Thyroid gland (tissue), 4 donors: Measurements from ENCODE around the gene PRAME. TPM values are rescaled to one million over a fixed set of nuclear protein-coding genes. Genes with fewer than 3 reads are reported as not detected.
"Not testable (repeated sequence)": the region's sequence is repeated elsewhere in the genome, so short reads cannot be mapped to it uniquely, and the experiment has no call there.

ENCODE experiments used
- DNase-seq, 2 donors: peaks; one replicate each; pipeline ENCODE4 v3.0.0-alpha.2; 2019
- H3K27ac ChIP-seq, 3 donors: fragments of 200-600 bp; sonication (generic); 1 replicate in 2 of 3; 2 replicates in 1 of 3; pipeline ENCODE4 v1.5.1; 2016 to 2019; ENCODE audit warnings: mild to moderate bottlenecking in 1 of 3, moderate library complexity in 1 of 3
- H3K27me3 ChIP-seq: fragments of 200-600 bp; sonication (generic); one replicate; pipeline ENCODE4 v1.5.1; 2019
- H3K36me3 ChIP-seq, 2 donors: fragments of 200-600 bp; sonication (generic); one replicate each; pipeline ENCODE4 v1.5.1; 2016 to 2019
- H3K4me1 ChIP-seq, 2 donors: fragments of 200-600 bp; sonication (generic); one replicate each; pipeline ENCODE4 v1.5.1; 2017 to 2019
- H3K4me3 ChIP-seq, 3 donors: fragments of 200-600 bp; sonication (generic); replicated peaks in 1 of 3; 1 replicate in 2 of 3; 2 replicates in 1 of 3; pipeline ENCODE4 v1.5.1; 2016; ENCODE audit warnings: mild to moderate bottlenecking in 1 of 3
- H3K9me3 ChIP-seq: fragments of 200-600 bp; sonication (generic); one replicate; pipeline ENCODE4 v1.5.1; 2017
- POLR2A ChIP-seq, 2 donors: fragments of 450-650 bp; IDR thresholded peaks; one replicate each; pipeline ENCODE4 v1.6.1; 2017; ENCODE audit warnings: antibody characterized with exemption in 2 of 2, mild to moderate bottlenecking in 2 of 2, moderate library complexity in 1 of 2
- WGBS, 2 donors: methylation state at CpG; one replicate each; pipeline ENCODE4 v1.1.5; 2017; 5-methylcytosine and 5-hydroxymethylcytosine counted together
- intact Hi-C: fragments of 100-400 bp; cut with DNase I; formaldehyde crosslinking; loops from one replicate; pipeline ENCODE4 v1.15.1; 2023
- total RNA-seq, 4 donors: library from RNA; depleted of rRNA; stranded (reverse); fragments of >200 nt; gene quantifications; one replicate each; pipeline ENCODE4 v1.2.3, GENCODE V29; 2016
- TF ChIP-seq, protein P1 (sequence below), 6 experiments: fragments of 200-600 bp in 3 of 6; fragments of 450-650 bp in 3 of 6; sonication (generic) in 3 of 6; IDR thresholded peaks; one replicate each; pipeline ENCODE4 v1.5.1; 2016 to 2019; ENCODE audit warnings: antibody characterized with exemption in 6 of 6, mild to moderate bottlenecking in 2 of 6, inconsistent platforms in 1 of 6, moderate library complexity in 1 of 6

The PRAME gene
- total RNA-seq, 4 donors from 2014 or later, result 0.45 to 0.67 TPM; not detected in 2

DNA sequence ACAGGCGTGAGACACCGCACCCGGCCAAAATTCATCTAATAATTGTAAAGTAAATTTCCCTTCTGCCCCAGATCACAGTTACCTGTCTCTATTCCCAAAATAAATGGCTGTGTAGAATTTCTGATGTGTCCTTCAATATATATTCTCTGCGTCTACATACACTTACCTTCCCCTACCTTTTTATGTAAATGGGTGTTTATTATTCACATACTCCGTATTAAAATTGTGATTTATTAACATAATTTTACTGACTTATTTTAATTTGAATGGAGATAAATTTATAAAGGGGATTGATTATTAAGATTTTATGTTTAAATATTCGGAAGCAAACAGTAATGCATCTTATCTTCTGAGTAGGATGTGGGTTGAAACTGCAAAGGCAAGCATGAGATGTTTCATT, 22.6 kb downstream of the PRAME start:
- H3K4me3 ChIP-seq, result no peak overlapping the region
- intact Hi-C loops, result no loop called here
- H3K9me3 ChIP-seq, result no peaks in the 10 kb centered on the region
- no peaks in the 10 kb centered on the region for H3K36me3 ChIP-seq
- H3K4me1 ChIP-seq, result no peaks in the 10 kb centered on the region
- TF ChIP-seq POLR2A (IDR thresholded peaks at IDR 0.05), result no peak
- TF ChIP-seq, protein P1, sequence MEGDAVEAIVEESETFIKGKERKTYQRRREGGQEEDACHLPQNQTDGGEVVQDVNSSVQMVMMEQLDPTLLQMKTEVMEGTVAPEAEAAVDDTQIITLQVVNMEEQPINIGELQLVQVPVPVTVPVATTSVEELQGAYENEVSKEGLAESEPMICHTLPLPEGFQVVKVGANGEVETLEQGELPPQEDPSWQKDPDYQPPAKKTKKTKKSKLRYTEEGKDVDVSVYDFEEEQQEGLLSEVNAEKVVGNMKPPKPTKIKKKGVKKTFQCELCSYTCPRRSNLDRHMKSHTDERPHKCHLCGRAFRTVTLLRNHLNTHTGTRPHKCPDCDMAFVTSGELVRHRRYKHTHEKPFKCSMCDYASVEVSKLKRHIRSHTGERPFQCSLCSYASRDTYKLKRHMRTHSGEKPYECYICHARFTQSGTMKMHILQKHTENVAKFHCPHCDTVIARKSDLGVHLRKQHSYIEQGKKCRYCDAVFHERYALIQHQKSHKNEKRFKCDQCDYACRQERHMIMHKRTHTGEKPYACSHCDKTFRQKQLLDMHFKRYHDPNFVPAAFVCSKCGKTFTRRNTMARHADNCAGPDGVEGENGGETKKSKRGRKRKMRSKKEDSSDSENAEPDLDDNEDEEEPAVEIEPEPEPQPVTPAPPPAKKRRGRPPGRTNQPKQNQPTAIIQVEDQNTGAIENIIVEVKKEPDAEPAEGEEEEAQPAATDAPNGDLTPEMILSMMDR (IDR thresholded peaks at IDR 0.05), result no peak
- DNase-seq, result no peak
- 82 to 83% methylated on average over 6 of the region's 6 CpGs for WGBS, 2 donors
- H3K27ac ChIP-seq, result no peak overlapping the region
- H3K27me3 ChIP-seq, result no peaks in the 10 kb centered on the region

DNA sequence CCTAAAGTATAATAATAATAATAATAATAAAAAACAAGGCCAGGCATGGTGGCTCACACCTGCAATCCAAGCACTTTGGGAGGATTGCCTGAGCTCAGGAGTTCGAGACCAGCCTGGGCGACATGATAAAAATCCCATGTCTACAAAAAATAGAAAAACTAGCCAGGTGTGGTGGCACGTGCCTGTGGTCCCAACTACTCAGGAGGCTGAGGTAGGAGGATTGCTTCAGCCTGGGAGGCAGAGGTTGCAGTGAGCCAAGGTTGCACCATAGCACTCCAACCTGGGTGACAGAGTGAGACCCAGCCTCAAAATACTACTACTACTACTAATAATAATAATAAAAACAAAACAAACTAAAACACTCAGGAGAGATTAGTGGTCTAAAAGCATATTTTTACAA, 23.4 kb downstream of the PRAME start:
- intact Hi-C loops, result no loop called here
- no peaks in the 10 kb centered on the region for H3K9me3 ChIP-seq
- no peak overlapping the region for H3K27ac ChIP-seq
- TF ChIP-seq, protein P1 (IDR thresholded peaks at IDR 0.05), result no peak
- TF ChIP-seq POLR2A (IDR thresholded peaks at IDR 0.05), result no peak
- WGBS, 2 donors, result 85 to 89% methylated on average over 3 of the region's 3 CpGs
- DNase-seq, result no peak
- no peak overlapping the region for H3K4me3 ChIP-seq
- H3K36me3 ChIP-seq, result no peaks in the 10 kb centered on the region
- H3K4me1 ChIP-seq, result no peaks in the 10 kb centered on the region
- H3K27me3 ChIP-seq, result no peaks in the 10 kb centered on the region

DNA sequence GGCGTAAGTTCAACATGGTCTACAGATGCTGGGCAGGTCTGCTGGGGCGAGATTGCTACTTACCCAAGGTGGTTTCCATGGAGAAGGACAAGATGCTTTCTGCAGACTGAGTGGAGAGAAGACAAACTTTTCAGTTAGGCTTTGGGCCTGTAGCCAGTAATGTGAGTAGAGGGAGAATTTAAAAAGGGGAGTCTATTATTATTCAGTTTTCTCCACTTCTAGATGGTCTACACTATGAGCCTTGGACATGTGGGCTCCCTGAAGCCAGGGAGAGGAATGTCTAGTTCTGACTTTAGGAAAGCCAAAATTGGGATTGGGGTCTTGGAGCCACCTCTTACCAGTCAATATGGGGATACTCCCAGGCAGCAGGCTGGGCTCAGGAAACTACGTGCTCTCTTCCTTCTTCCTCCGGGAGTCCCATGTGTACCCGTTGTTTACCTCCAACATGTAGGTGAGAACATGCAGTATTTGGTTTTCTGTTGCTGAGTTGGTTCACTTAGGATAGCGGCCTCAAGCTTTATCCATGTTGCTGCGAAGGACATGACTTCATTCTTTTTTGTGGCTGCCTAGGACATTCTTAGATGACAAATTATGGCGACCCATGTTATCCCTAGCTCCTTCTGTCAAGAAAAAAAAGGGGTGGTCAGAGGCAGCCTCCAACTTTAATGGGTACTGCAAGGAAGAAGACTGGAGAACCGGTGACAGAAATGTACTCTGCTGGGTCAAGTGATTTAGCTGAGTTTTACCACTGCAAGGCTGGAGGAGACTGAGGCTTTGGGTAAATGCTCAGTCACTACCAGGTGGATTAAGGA, 24.3 kb downstream of the PRAME start:
- Histone ChIP-seq H3K4me3 (no peak overlapping the region), H3K4me1 (no peaks in the 10 kb centered on the region), H3K36me3 (no peaks in the 10 kb centered on the region), H3K27me3 (no peaks in the 10 kb centered on the region), H3K27ac (no peak overlapping the region), H3K9me3 (no peaks in the 10 kb centered on the region)
- TF ChIP-seq, protein P1 (IDR thresholded peaks at IDR 0.05), result no peak
- no peak for TF ChIP-seq POLR2A (IDR thresholded peaks at IDR 0.05)
- 86 to 87% methylated on average over 9 of the region's 9 CpGs for WGBS, 2 donors
- intact Hi-C loops, result no loop called here
- no peak for DNase-seq

DNA sequence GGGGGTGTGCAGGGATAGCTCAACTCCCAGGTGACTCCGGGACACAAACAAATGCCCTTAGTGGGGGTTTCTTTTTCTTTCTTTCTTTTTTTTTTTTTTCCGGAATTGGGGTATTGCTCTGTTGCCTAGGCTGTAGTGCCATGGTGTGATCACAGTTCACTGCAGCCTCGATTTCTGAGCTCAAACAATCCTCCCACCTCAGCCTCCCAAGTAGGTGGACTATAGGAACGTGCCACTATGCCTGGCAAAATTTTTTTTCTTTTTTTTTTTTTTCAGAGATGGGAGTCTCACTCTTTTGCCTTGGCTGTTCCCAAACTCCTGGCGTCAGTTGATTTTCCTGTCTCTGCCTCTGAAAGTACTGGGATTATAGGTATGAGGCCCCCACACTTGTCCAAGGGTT, 25.2 kb downstream of the PRAME start:
- Histone ChIP-seq H3K9me3 (no peaks in the 10 kb centered on the region), H3K36me3 (no peaks in the 10 kb centered on the region), H3K4me3 (no peak overlapping the region), H3K4me1 (no peaks in the 10 kb centered on the region), H3K27ac (no peak overlapping the region), H3K27me3 (no peaks in the 10 kb centered on the region)
- no peak for TF ChIP-seq POLR2A (IDR thresholded peaks at IDR 0.05)
- TF ChIP-seq, protein P1 (IDR thresholded peaks at IDR 0.05), result no peak
- no peak for DNase-seq
- 80% methylated on average over 5 of the region's 5 CpGs for WGBS, 2 donors
- intact Hi-C loops, result no loop called here

- Histone ChIP-seq H3K9me3 (no peaks in the 10 kb centered on the region), H3K4me3 (no peak overlapping the region), H3K4me1 (no peaks in the 10 kb centered on the region), H3K27ac (no peak overlapping the region), H3K36me3 (no peaks in the 10 kb centered on the region), H3K27me3 (no peaks in the 10 kb centered on the region)
- intact Hi-C loops, result no loop called here
- DNase-seq, result no peak
- WGBS, 2 donors, result 100% methylated on average over 1 of the region's 1 CpG
- TF ChIP-seq, protein P1 (IDR thresholded peaks at IDR 0.05), result no peak
- no peak for TF ChIP-seq POLR2A (IDR thresholded peaks at IDR 0.05)
Observed at GRCh38 chr22:22533417-22533816, 25.6 kb downstream of the PRAME start.

- 88 to 90% methylated on average over 11 to 12 of the region's 12 CpGs for WGBS, 2 donors
- DNase-seq, H3K36me3 ChIP-seq, H3K4me1 ChIP-seq, H3K4me3 ChIP-seq, H3K27ac ChIP-seq, H3K9me3 ChIP-seq, intact Hi-C loops, H3K27me3 ChIP-seq: not testable (repeated sequence)
Observed at GRCh38 chr22:22532547-22533071, 26.5 kb downstream of the PRAME start.
